ENCODE results near the gene POLA2. TPM values are rescaled to one million over a fixed set of nuclear protein-coding genes. Genes with fewer than 3 reads are reported as not detected.

POLA2 gene
- polyA plus RNA-seq, 1 donor (not counting 4 experiments of a cell fraction or from before 2014, with no cell fraction given), result 20.9 TPM

DNA sequence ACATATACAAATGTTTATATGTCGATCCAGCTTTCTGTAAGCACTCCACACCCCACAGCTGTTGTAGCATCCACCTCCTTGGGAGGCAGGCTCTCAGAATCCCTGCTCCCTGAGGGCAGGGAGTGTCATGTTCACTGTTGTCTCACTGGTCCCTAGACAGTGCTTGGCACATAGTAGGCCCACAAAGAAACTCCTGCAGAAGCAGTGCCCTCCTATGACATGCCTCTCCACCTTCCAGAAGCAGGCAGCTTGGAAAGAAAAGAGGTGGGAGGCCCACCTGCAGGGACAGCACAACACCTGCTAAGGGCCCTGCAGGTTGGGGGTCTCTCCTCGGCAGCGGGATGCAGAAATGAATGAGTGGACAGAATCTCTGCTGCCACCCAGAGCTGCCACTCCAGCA lies 41.8 kb downstream of the POLA2 start:
- no peaks in the 10 kb centered on the region for H3K27me3 ChIP-seq (ENCODE audit: control insufficient read depth, extremely low read depth, insufficient read depth, low read length)
- H4K20me1 ChIP-seq (ENCODE audit: control insufficient read depth, extremely low read depth, insufficient read depth, low read length), result no peaks in the 10 kb centered on the region
- no peak for FAIRE-seq
- no peaks in the 10 kb centered on the region for H3K9me3 ChIP-seq (ENCODE audit: control insufficient read depth, low read depth, low read length)
- H3K9ac ChIP-seq (ENCODE audit: control insufficient read depth, extremely low read depth, insufficient read depth, low read length), result no peak overlapping the region
- no peak for TF ChIP-seq EZH2 (IDR thresholded peaks at IDR 0.05; ENCODE audit: low read length)
- TF ChIP-seq, protein P1, sequence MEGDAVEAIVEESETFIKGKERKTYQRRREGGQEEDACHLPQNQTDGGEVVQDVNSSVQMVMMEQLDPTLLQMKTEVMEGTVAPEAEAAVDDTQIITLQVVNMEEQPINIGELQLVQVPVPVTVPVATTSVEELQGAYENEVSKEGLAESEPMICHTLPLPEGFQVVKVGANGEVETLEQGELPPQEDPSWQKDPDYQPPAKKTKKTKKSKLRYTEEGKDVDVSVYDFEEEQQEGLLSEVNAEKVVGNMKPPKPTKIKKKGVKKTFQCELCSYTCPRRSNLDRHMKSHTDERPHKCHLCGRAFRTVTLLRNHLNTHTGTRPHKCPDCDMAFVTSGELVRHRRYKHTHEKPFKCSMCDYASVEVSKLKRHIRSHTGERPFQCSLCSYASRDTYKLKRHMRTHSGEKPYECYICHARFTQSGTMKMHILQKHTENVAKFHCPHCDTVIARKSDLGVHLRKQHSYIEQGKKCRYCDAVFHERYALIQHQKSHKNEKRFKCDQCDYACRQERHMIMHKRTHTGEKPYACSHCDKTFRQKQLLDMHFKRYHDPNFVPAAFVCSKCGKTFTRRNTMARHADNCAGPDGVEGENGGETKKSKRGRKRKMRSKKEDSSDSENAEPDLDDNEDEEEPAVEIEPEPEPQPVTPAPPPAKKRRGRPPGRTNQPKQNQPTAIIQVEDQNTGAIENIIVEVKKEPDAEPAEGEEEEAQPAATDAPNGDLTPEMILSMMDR (optimal IDR thresholded peaks at IDR 0.05 in 1 of 3, IDR thresholded peaks at IDR 0.05 in 1 of 3, conservative IDR thresholded peaks at IDR 0.05 in 1 of 3; ENCODE audit: extremely low read depth in 1 of 3, insufficient read depth in 2 of 3, low read length in 3 of 3), result no peak
- no peak for DNase-seq (ENCODE audit: low read depth, low spot score)
- no peaks in the 10 kb centered on the region for H3K79me2 ChIP-seq (ENCODE audit: control insufficient read depth, insufficient read depth, low read length)
- no peak overlapping the region for H3K27ac ChIP-seq (ENCODE audit: control insufficient read depth, insufficient read depth, low read length)
- H3K4me2 ChIP-seq (ENCODE audit: control insufficient read depth, extremely low read depth, insufficient read depth, low read depth, low read length), result no peak overlapping the region
- no peaks in the 10 kb centered on the region for H3K9me1 ChIP-seq (ENCODE audit: control insufficient read depth, extremely low read depth, insufficient read depth, low read length)
- no peaks in the 10 kb centered on the region for H3K4me1 ChIP-seq (ENCODE audit: control insufficient read depth, extremely low read depth, insufficient read depth, low read length)
- no peak overlapping the region for H2AFZ ChIP-seq (ENCODE audit: control insufficient read depth, low read length)
- peaks cover 0 to 4% of the 10 kb centered on the region in 2 experiments for H3K36me3 ChIP-seq (ENCODE audit: control insufficient read depth in 2 of 2, extremely low read depth in 1 of 2, insufficient read depth in 2 of 2, low read length in 2 of 2)
- dilution Hi-C loops (cut with MboI; ENCODE audit: extremely low pct_ligation_motif_present, low sequenced_read_pairs), result no loop called here
- H3K4me3 ChIP-seq (ENCODE audit: control insufficient read depth in 2 of 3, extremely low read depth in 1 of 3, insufficient read depth in 2 of 3, low read depth in 1 of 3, low read length in 3 of 3), result no peak overlapping the region

DNA sequence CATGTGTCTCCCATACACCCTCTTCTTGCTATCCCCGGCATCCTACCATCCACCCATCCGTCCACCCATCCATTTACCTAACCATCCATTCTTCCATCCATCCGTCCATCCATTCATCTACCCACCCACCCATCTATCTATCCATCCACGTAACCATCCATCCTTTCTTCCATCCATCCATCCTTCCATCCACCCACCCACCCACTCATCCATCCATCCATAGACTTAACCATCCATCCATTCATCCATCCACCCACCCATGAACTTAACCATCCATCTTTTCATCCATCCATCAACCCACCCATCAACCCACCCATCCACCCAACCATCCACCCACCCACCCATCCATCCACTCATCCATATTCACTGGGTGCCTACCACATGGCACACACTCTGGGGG lies 42.3 kb downstream of the POLA2 start:
- H3K4me1 ChIP-seq (ENCODE audit: control insufficient read depth, extremely low read depth, insufficient read depth, low read length), result no peaks in the 10 kb centered on the region

More for the DNA sequence above, 42.3 kb downstream of the POLA2 start:
- DNase-seq (ENCODE audit: low read depth, low spot score) (no peak), FAIRE-seq (no peak)
- Histone ChIP-seq H3K36me3 (ENCODE audit: control insufficient read depth in 2 of 2, extremely low read depth in 1 of 2, insufficient read depth in 2 of 2, low read length in 2 of 2) (peaks cover 0 to 2% of the 10 kb centered on the region in 2 experiments), H3K27ac (ENCODE audit: control insufficient read depth, insufficient read depth, low read length) (no peak overlapping the region), H2AFZ (ENCODE audit: control insufficient read depth, low read length) (no peak overlapping the region), H3K4me3 (ENCODE audit: control insufficient read depth in 2 of 3, extremely low read depth in 1 of 3, insufficient read depth in 2 of 3, low read depth in 1 of 3, low read length in 3 of 3) (no peak overlapping the region), H3K4me2 (ENCODE audit: control insufficient read depth, extremely low read depth, insufficient read depth, low read depth, low read length) (no peak overlapping the region), H3K9ac (ENCODE audit: control insufficient read depth, extremely low read depth, insufficient read depth, low read length) (no peak overlapping the region), H3K79me2 (ENCODE audit: control insufficient read depth, insufficient read depth, low read length) (no peaks in the 10 kb centered on the region), H3K27me3 (ENCODE audit: control insufficient read depth, extremely low read depth, insufficient read depth, low read length) (no peaks in the 10 kb centered on the region), H4K20me1 (ENCODE audit: control insufficient read depth, extremely low read depth, insufficient read depth, low read length) (no peaks in the 10 kb centered on the region), H3K9me3 (ENCODE audit: control insufficient read depth, low read depth, low read length) (no peaks in the 10 kb centered on the region), H3K9me1 (ENCODE audit: control insufficient read depth, extremely low read depth, insufficient read depth, low read length) (no peaks in the 10 kb centered on the region)
- TF ChIP-seq, protein P1 (optimal IDR thresholded peaks at IDR 0.05 in 1 of 3, IDR thresholded peaks at IDR 0.05 in 1 of 3, conservative IDR thresholded peaks at IDR 0.05 in 1 of 3; ENCODE audit: extremely low read depth in 1 of 3, insufficient read depth in 2 of 3, low read length in 3 of 3), result no peak
- no peak for TF ChIP-seq EZH2 (IDR thresholded peaks at IDR 0.05; ENCODE audit: low read length)
- dilution Hi-C loops (cut with MboI; ENCODE audit: extremely low pct_ligation_motif_present, low sequenced_read_pairs), result no loop called here

Measured in keratinocyte (primary cell).